NCI-H2107 (cell line): ENCODE data around the gene ASIC1.

Source experiments
- DNase-seq: peaks from one replicate; lab custom pipeline; 2025; lab: John Stamatoyannopoulos, UW

The ASIC1 gene

DNA sequence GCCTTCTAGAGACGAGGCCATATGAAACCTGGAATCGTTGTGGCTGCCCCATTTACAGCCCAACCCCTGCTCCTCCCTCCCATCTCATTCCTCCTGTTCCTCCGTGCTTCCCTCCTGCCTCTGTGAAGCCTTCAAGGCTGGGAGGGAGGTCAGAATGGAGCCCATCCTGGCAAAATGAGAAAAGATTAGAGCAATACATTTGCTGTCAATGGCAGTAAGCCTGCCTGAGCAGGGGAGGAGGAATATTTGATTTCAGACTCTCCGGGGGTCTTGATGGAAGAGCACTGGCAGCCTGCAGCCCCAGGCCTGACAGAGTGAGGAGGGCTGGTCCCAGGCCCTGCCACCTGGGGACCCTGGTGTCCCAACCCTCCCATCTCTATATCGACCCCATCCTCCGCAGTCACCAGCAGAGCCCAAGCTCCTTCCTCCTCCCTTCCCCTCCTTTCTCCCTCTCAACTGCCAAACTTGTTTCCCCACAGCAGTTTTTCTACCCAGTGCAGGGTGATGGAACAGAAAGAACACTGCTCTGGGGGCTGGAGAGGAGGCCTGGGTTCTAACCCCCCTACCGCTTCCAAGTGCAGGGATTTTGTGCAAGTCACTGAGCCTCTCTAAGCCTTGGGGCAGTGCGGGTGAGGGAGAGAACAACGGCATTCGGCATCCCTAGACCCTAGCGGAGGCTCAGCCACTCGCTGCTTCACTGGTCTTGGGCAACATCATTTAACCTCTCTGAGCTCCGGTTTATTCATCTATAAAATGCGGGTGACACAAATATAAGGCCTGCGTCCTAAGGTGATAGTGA is 16.1 kb upstream of the ASIC1 start:
- no peak for DNase-seq

- DNase-seq = no peak
These were observed 15.4 kb upstream of the ASIC1 start for GRCh38 chr12:50041962-50042361.

- DNase-seq = no peak
These were observed 14.7 kb upstream of the ASIC1 start for GRCh38 chr12:50042693-50043092.

DNA sequence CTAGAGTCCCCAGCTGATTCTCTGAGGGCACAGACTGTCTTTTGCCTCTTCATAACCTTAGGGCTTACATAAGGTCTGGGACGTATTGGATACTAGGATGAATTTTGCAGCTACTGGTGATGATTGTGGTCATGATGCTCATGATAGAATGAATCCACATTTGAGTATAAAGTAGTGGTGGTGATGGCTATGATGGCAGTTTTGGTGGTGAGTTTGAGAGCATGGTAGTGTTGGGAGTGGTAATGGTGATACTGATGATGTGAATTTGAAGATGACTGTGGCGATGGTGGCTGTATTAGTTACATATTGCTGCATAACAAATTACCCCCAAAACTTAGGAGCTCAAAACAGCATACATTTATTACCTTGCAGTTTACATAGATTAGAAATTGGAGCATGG is 14.1 kb upstream of the ASIC1 start:
- DNase-seq = no peak

DNA sequence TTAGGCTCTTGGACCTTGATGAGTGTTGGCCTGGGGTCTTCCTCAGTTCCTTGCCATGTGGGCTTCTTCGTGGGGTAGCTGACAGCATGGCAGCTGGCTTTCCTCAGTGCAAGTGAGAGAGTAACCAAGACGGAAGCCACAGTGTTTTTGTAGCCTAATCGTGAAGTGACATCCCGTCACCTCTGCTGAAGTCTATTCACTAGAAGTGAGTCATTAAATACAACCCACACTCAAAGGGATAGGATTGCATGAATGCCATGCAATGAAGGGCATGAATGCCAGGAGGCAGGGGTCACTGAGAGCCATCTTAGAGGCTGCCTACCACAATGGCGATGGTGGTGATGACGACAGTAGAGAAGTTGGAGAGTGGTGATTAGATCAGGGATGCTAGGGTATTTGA is 13.5 kb upstream of the ASIC1 start:
- no peak for DNase-seq

GRCh38 chr12:50047693-50048250 is 9.6 kb upstream of the ASIC1 start:
- no peak for DNase-seq

GRCh38 chr12:50049254-50050118 is 7.9 kb upstream of the ASIC1 start:
- no peak for DNase-seq

DNA sequence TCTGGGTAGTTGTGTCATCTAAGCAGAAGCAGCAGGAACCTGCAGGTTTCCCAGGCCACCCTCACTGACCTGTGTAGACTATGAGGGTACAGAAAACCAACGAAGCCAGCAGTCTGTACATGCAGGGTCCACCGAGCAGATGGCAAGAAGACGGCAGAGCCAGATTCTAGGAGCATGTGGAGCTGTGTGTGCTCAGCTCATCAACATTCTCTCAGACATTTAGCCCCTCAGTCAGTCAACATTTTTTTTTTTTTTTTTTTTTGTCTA is 7.3 kb upstream of the ASIC1 start:
- no peak for DNase-seq

DNA sequence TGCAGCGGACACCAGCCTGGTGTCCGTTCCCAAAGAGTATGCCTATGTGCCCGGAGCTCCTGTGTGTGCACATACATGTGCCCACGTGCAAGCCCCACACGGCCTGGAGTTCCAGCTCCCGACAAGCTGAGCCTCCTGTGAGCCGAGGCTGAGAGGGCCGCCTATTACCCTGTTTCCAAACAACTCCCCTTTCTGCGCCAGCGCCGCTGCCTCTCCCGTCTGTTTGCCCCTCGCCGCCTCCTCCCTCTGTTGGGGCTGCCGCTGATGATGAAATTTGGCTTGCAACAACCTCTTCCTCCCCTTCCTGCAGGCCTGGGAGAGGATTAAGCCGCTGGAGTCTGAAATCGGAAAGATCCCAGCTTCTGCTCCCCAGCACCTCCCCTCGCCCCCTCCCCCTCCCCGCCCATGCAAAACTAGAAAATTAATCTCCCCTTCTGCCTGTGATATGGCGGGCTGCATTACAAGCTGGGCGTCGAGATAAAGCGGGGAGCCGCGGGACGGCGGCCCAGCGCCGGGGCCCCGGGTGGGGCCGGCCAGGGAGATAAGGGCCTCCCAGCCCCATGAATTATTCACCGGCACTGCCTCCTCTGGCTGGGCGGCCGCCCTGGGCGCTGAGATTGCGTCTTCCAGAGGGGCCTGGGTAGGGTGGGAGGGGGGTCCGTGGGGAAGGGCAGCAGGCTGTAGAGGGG is 6.8 kb upstream of the ASIC1 start:
- no peak for DNase-seq

GRCh38 chr12:50051101-50051806 is 6.1 kb upstream of the ASIC1 start:
- DNase-seq = no peak

DNA sequence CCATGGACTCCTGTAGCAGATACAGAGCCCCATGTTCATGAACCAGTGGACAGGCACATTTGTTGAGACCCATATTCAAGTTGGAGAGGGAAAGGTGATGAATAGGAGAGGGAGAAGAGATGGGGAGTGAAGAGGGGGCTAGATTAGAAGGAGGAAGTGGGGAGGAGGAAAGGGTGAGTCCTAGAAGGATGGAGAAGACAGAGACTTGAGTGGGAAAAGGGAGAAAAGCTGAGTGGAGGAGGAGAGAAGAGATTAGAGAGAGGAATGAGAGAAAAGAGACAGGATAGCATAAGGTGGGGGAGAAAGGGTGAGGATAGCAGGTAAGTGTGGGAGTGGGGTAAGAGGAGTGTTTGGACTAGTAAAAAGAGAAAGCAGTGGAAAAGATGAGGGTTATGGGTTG is 4.9 kb upstream of the ASIC1 start:
- DNase-seq = no peak

- no peak for DNase-seq
These were observed 4.4 kb upstream of the ASIC1 start for GRCh38 chr12:50052964-50053363.

- no peak for DNase-seq
These were observed 3.8 kb upstream of the ASIC1 start for GRCh38 chr12:50053583-50053982.

GRCh38 chr12:50055831-50056638 is 1.4 kb upstream of the ASIC1 start:
- DNase-seq = no peak

DNA sequence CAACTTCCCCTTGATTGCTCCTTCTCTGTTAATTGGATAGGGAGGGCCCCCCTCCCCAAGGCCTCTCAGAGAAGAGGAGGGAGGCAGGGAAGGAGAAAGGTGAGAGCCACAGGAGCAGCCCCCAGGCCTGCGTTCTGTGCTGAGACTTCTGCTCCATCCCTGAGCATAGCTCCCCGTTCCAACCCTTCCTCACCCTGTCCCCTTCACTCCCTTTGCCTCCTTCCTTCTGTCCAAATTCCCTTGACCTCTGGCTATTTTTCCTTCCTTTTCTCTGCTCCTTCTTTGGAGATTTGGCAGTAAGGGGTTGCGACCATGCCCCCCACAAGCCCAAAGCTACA is 788 bp upstream of the ASIC1 start:
- DNase-seq = no peak

GRCh38 chr12:50057896-50058670 is 687 bp downstream of the ASIC1 start:
- no peak for DNase-seq

DNA sequence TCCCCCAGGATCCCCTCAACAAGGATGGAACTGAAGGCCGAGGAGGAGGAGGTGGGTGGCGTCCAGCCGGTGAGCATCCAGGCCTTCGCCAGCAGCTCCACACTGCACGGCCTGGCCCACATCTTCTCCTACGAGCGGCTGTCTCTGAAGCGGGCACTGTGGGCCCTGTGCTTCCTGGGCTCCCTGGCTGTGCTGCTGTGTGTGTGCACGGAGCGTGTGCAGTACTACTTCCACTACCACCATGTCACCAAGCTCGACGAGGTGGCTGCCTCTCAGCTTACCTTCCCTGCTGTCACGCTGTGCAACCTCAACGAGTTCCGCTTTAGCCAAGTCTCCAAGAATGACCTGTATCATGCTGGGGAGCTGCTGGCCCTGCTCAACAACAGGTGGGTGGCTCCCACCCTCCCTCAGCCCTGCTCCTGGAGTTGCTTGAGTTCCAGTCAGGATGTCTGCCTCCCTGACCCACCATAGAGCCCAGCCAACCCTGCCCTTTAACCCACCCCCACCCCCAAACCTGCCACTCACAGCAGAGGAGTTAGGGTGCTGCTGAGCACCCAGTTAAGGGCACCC is 1.4 kb downstream of the ASIC1 start:
- DNase-seq = no peak

DNA sequence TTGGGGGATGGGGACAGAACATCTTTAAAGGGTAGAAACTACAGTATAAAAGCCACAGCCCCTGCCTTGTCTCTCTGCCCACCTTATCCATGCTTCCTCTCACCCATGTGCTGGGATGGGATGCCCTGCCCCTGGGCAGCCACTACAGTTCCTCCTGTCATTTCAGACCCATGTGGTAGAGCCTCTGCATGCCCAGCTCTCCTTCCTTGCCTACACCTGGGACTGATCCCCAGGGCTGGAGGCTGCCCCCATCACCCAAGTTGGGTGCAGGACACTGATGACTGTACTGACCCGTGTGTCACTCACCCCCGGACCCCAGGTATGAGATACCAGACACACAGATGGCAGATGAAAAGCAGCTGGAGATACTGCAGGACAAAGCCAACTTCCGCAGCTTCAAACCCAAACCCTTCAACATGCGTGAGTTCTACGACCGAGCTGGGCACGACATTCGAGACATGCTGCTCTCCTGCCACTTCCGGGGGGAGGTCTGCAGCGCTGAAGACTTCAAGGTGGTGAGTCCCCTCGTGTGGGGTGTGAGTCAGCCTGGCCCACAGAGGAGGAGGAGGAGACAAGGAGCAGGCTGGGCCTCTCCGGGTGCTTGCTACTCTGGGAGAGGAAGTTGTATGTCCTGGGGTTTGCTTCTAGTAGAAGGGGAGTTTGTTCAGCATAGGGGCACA is 2.2 kb downstream of the ASIC1 start:
- DNase-seq = no peak

DNA sequence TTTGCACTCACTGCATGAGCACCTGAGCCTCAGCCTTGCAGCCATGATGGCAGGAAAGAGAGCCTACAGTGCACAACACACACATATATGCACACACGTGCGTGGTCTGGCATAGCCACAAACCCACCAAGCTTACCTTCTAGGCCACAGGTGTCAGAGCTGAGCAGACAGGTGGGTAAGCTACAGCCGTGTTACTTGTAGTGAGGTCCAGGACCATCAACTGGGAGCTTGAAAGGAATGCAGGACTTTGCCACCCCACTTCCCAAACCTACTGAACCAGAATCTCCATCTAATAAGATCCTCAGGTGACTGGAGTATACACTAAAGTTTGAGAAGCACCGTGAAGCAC is 2.7 kb downstream of the ASIC1 start:
- DNase-seq = no peak

DNA sequence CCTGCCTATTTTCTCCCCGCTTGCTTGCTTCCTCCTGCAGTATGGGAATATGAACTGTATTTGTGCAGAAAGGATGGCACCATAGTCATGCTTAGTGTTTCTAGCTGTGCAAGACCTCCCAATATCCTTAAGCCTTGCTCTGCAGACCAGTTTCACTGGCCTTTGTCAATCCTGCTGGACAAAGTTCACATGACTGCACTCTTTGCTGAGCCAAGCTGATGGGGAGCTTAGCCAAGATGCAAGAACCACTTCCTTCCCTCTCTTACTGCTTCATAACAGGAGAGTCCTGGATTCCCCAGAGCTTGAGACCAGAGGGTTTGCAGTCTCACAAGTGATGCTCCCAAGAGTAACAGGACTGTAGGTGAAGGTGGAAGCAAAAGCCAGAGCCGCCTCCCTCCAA is 3.8 kb downstream of the ASIC1 start:
- DNase-seq = no peak
